Mammary epithelial cell (primary cell): ENCODE results near the gene MAP1A.
"Not testable (repeated sequence)": the region's sequence is repeated elsewhere in the genome, so short reads cannot be mapped to it uniquely, and the experiment has no call there.

Experiments used
- EZH2 ChIP-seq: IDR thresholded peaks from 2 replicates; pipeline ENCODE4 v1.6.1; 2012; ENCODE audit warnings: low read length, inconsistent platforms, borderline replicate concordance
- TF ChIP-seq, protein P1 (sequence below), 2 donors: IDR thresholded peaks in 1 of 2; conservative IDR thresholded peaks in 1 of 2; 2 replicates each; pipeline ENCODE4 v1.5.1; 2011 to 2012; ENCODE audit warnings: inconsistent platforms in 2 of 2, low read length in 2 of 2, mild to moderate bottlenecking in 2 of 2, control low read depth in 1 of 2, low read depth in 1 of 2; ENCODE audit not compliant: insufficient read depth in 1 of 2; ENCODE audit errors: extremely low read depth in 1 of 2

DNA sequence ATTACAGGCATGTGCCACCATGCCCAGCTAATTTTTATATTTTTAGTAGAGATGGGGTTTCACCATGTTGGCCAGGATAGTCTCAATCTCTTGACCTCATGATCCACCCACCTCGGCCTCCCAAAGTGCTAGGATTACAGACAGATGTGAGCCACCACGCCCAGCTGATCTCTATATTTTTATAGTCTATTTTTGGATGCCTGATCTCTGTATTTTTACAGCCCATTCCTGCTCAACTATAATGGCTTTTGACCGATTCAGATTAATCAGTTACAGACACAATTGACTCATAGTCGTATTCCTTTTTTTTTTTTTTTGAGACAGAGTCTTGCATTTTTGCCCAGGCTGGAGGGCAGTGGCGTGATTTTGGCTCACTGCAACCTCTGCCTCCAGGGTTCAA, 15.4 kb downstream of the MAP1A start:
- TF ChIP-seq, protein P1, sequence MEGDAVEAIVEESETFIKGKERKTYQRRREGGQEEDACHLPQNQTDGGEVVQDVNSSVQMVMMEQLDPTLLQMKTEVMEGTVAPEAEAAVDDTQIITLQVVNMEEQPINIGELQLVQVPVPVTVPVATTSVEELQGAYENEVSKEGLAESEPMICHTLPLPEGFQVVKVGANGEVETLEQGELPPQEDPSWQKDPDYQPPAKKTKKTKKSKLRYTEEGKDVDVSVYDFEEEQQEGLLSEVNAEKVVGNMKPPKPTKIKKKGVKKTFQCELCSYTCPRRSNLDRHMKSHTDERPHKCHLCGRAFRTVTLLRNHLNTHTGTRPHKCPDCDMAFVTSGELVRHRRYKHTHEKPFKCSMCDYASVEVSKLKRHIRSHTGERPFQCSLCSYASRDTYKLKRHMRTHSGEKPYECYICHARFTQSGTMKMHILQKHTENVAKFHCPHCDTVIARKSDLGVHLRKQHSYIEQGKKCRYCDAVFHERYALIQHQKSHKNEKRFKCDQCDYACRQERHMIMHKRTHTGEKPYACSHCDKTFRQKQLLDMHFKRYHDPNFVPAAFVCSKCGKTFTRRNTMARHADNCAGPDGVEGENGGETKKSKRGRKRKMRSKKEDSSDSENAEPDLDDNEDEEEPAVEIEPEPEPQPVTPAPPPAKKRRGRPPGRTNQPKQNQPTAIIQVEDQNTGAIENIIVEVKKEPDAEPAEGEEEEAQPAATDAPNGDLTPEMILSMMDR (conservative IDR thresholded peaks at IDR 0.05 in 1 of 2, IDR thresholded peaks at IDR 0.05 in 1 of 2; ENCODE audit: extremely low read depth in 1 of 2, insufficient read depth in 1 of 2, low read depth in 1 of 2, low read length in 2 of 2), result not testable (repeated sequence)
- TF ChIP-seq EZH2, result not testable (repeated sequence)
